Osteocyte (in vitro differentiated cells): Measurements from ENCODE around the gene FIBP. TPM values are rescaled to one million over a fixed set of nuclear protein-coding genes. Genes with fewer than 3 reads are reported as not detected.

Experiments used
- DNase-seq: peaks from one replicate; pipeline ENCODE4 v3.0.0; 2021; ENCODE audit warnings: mixed read lengths; ENCODE audit not compliant: unreplicated experiment; ENCODE audit errors: extremely low spot score
- H3K27ac Mint-ChIP-seq: one replicate; pipeline ENCODE4 v1.8.0; 2021; ENCODE audit warnings: mild to moderate bottlenecking, mixed read lengths; ENCODE audit not compliant: unreplicated experiment
- H3K27me3 Mint-ChIP-seq: one replicate; pipeline ENCODE4 v1.8.0; 2021; ENCODE audit warnings: mixed read lengths; ENCODE audit not compliant: unreplicated experiment
- H3K36me3 Mint-ChIP-seq: one replicate; pipeline ENCODE4 v1.8.0; 2021; ENCODE audit warnings: mixed read lengths; ENCODE audit not compliant: unreplicated experiment
- H3K4me1 Mint-ChIP-seq: one replicate; pipeline ENCODE4 v1.8.0; 2021; ENCODE audit warnings: mixed read lengths; ENCODE audit not compliant: unreplicated experiment
- H3K4me3 Mint-ChIP-seq: one replicate; pipeline ENCODE4 v1.8.0; 2021; ENCODE audit warnings: mild to moderate bottlenecking, moderate library complexity, mixed read lengths; ENCODE audit not compliant: unreplicated experiment
- H3K9me3 Mint-ChIP-seq: one replicate; pipeline ENCODE4 v1.8.0; 2021; ENCODE audit warnings: mixed read lengths; ENCODE audit not compliant: unreplicated experiment
- total RNA-seq: library from RNA; stranded (reverse); gene quantifications from 2 replicates; pipeline ENCODE4 v1.2.1, GENCODE V29; 2021
- TF ChIP-seq, protein P1 (sequence below): fragments of 200-600 bp; sonication (generic); IDR thresholded peaks from 2 replicates; pipeline ENCODE4 v1.5.0; 2021; ENCODE audit warnings: antibody characterized with exemption, mild to moderate bottlenecking, moderate library complexity

FIBP gene
- total RNA-seq, 1 donor from 2014 or later: 92.4 TPM

DNA sequence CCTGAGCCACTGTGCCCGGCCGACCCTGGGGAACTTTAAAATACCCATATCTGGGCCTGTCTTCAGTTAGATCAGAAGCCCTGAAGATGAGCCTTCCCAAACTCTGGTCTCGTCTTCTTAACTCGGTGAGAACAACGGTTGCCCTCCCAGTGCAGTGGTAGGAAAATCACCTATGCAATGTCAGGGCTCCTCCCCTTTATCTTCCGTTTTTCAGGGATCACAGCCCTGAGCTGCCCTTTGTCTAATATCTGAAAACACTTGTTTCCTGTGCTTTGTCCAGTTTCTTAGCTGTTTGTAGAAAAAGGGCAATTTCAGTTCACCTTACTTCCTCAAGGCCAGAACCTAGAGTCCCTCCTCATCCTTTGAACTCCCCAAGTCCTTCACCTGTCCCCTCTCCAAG lies 40.4 kb upstream of the FIBP start:
- Mint-ChIP-seq H3K27me3 (no peaks in the 10 kb centered on the region), H3K4me1 (peaks cover 6% of the 10 kb centered on the region), H3K9me3 (no peaks in the 10 kb centered on the region), H3K36me3 (no peaks in the 10 kb centered on the region), H3K4me3 (no peak overlapping the region), H3K27ac (no peak overlapping the region)
- TF ChIP-seq, protein P1, sequence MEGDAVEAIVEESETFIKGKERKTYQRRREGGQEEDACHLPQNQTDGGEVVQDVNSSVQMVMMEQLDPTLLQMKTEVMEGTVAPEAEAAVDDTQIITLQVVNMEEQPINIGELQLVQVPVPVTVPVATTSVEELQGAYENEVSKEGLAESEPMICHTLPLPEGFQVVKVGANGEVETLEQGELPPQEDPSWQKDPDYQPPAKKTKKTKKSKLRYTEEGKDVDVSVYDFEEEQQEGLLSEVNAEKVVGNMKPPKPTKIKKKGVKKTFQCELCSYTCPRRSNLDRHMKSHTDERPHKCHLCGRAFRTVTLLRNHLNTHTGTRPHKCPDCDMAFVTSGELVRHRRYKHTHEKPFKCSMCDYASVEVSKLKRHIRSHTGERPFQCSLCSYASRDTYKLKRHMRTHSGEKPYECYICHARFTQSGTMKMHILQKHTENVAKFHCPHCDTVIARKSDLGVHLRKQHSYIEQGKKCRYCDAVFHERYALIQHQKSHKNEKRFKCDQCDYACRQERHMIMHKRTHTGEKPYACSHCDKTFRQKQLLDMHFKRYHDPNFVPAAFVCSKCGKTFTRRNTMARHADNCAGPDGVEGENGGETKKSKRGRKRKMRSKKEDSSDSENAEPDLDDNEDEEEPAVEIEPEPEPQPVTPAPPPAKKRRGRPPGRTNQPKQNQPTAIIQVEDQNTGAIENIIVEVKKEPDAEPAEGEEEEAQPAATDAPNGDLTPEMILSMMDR: no peak
- no peak for DNase-seq

DNA sequence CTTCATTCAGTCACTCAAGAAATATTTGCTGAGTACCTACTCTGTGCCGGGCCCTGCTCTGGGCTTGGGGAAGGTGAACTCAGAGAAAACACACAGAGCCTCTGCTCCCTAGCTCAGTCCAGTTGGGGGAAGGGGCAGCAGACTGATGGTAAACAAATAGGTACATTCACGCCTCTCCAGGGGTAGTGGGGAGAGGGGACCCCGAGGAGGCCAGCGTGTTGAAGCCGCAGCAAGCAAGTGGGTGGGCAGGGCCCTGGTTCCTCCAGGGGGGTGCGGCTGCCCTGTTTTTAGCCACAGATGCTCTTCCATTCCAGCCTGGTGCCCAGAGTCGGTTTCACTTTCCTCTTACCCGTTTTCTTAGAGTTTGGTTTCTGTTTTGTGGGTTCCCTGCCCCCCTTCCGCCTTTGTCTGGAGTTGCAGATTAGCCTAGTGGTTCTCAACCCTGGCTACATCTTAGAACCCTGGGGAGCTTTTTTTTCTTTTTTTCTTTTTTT lies 39.7 kb upstream of the FIBP start:
- H3K4me1 Mint-ChIP-seq: peaks cover 6% of the 10 kb centered on the region
- TF ChIP-seq, protein P1: no peak
- no peak for DNase-seq

DNA sequence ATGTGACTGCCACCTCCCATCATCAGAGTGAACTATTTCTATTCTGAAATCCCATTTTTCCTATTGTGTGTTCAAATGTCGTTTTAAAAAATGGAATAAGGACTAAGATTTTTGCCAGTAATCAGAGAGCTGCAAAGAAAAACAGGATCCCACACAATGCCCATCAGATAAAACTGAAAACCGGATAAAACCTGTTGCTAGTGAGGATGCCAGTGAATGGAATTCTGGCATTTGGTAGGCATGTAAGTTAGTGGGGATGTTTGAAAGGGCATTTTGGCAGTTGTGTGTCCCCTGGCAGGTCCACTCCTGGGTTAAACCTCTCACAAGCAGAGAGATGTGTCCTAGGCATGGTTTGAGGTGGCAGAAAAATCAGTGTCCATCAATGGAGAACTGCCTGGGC lies 37.1 kb upstream of the FIBP start:
- Mint-ChIP-seq H3K9me3 (no peaks in the 10 kb centered on the region), H3K4me1 (peaks cover 3% of the 10 kb centered on the region), H3K27ac (no peak overlapping the region)

More for the DNA sequence above, 39.7 kb upstream of the FIBP start:
- H3K4me3 Mint-ChIP-seq: no peak overlapping the region
- H3K27me3 Mint-ChIP-seq: no peaks in the 10 kb centered on the region
- no peak overlapping the region for H3K27ac Mint-ChIP-seq
- H3K36me3 Mint-ChIP-seq: peaks cover 5% of the 10 kb centered on the region
- H3K9me3 Mint-ChIP-seq: no peaks in the 10 kb centered on the region

DNA sequence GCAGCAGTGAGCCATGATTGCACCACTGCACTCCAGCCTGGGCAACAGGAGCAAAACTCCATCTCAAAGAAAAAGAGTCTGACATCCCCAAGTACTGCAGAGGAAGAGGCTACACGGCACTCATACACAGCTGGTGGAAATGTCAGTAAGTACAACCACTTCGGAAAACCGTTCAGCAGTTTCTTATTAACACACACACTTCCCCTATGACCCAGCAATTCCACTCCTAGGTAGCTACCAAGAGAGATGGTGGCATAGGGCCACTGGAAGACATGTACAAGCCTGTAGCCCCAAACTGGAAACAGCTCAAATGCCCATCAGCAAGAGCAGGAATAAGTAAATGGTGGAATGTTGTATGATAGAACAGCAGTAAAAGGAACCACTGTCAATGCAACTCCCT lies 34.3 kb upstream of the FIBP start:
- Mint-ChIP-seq H3K36me3 (peaks cover 17% of the 10 kb centered on the region), H3K4me1 (peaks cover 9% of the 10 kb centered on the region), H3K4me3 (peak overlapping the region; percentile 22), H3K27ac (no peak overlapping the region), H3K9me3 (no peaks in the 10 kb centered on the region), H3K27me3 (no peaks in the 10 kb centered on the region)
- DNase-seq: no peak
- TF ChIP-seq, protein P1: no peak

More for the DNA sequence above, 37.1 kb upstream of the FIBP start:
- Mint-ChIP-seq H3K36me3 (peaks cover 17% of the 10 kb centered on the region), H3K4me3 (no peak overlapping the region), H3K27me3 (no peaks in the 10 kb centered on the region)
- DNase-seq: no peak
- TF ChIP-seq, protein P1: no peak

DNA sequence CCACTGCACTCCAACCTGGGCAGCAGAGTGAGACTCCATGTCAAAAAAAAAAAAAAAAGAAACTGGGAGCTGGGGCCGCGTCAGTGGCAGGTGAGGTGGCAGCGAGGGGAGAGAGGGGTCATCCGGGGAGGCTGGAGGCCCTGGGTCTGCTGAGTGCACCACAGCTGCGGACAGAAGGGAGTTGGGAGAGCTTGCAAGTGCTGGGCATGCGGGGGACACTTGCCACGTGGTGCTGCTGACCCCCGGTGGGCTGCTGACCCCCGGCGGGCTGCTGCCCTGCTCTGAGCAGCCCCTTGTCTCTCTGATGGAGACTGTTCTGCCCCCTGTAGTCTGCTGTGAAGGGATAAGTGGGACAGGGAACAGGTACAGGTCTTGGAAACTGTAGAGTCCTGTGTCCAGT lies 33.6 kb upstream of the FIBP start:
- H3K27me3 Mint-ChIP-seq: no peaks in the 10 kb centered on the region
- H3K4me3 Mint-ChIP-seq: no peak overlapping the region
- DNase-seq: no peak
- no peak overlapping the region for H3K27ac Mint-ChIP-seq
- H3K4me1 Mint-ChIP-seq: peaks cover 15% of the 10 kb centered on the region
- TF ChIP-seq, protein P1: no peak
- no peaks in the 10 kb centered on the region for H3K9me3 Mint-ChIP-seq
- peaks cover 20% of the 10 kb centered on the region for H3K36me3 Mint-ChIP-seq
